Measurements from ENCODE around the gene DDAH1.
"Not testable (repeated sequence)": the region's sequence is repeated elsewhere in the genome, so short reads cannot be mapped to it uniquely, and the experiment has no call there.

Gene DDAH1

DNA sequence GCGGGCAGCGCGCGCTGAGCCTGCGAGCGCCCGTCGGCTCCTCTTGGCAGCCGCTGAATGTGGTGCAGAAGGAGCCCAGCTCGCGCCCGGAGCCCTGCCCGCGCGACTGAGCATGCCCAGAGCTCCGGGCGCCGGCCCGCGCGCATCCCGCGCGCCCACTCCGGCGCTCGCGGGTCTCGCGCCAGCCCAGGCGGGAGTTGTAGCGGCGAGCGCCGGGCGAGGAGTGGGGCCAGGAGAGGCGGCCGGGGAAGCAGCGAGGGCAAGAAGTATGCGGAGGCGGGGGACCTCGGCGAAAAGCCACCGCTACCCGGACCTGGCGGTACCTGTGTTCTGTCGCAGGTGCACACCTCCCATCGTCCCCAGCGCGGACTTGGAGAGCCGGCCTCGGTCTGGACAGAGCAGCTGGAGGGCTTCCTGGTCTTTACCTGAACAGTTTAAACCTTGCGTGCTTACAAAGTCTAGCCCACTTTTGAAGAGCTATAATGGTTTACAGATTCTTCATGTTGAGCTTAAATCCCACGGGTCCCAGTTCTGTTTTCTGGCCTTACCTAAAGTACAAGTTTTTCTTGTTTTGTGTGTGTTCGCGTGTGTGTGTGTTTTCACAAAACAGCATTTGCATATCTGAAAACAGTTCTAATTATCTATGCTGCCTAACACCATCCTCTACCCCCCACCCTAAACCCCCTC, at the start of gene DDAH1:
TSS of gene DDAH1 (minus strand) at position 61 of the 687 bp plus-strand sequence. CDS start 114 bp downstream, outside the sequence.
- no peak for DNase-seq

DNA sequence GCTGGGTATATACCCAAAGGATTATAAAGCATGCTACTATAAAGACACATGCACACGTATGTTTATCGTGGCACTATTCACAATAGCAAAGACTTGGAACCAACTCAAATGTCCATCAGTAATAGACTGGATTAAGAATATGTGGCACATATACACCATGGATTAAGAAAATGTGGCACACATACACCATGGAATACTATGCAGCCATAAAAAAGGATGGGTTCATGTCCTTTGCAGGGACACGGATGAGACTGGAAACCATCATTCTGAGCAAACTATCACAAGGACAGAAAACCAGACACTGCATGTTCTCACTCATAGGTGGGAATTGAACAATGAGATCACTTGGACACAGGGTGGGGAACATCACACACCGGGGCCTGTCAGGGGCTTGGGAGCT, 49.0 kb upstream of the DDAH1 start:
- not testable (repeated sequence) for DNase-seq

DNA sequence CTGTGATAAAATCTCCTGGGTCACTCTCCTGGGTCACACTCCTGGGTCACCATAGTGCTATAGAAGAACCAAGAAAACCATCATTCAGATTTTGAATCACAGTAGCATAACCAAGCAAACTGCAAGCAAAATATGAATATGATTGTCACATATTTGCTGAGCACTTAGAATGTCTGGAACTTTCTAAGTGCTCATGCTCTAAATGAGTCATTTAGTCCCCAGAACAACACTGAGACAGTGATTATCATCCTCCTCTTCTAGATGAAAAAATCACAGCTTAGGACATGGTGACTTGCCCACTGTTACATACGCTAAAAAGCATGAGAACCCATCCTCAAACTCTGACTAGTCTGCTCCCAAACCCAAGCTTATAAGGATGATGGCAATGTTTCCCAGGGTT, 39.5 kb upstream of the DDAH1 start:
- DNase-seq = no peak

DNA sequence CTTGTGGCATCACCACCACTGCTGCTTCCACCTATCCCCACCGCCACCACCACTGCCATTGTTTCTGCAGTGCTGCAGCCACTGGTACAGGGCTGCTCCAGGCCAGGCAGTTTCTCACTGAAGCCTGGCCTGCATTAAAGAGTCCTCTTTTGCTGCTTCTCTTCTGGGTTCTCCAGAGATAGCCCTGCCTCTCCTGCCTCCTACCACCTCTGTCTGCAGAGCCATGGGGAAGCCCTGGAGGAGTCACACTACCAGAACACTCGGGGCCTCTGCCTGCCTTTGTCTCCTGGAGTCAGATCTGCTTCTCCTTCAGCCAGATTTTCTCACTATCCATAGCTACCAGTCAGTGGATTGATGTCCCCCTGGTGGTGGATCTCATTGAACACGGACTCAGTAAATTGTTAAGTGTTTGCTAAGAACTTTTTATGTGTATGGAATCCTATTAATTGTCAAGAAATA, 37.7 kb upstream of the DDAH1 start:
- no peak for DNase-seq

DNA sequence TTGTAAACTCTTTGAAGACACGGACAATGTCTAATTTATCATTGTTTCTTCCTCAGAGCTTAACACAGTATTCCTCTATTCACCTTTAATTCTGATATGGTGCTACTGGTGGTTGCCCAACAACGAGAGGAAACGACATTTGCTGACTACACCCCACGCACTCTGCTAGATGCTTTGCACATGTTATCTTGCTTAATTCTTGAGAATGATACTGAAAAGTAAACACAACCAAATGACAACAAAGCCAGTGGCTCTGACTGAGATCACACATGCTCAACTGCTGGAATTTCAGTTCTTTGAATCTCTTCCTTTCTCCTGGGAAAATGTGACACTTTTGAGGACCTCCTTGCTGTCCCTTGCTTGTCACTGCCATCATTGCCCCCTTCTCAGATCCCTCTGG, 37.2 kb upstream of the DDAH1 start:
- DNase-seq = no peak

DNA sequence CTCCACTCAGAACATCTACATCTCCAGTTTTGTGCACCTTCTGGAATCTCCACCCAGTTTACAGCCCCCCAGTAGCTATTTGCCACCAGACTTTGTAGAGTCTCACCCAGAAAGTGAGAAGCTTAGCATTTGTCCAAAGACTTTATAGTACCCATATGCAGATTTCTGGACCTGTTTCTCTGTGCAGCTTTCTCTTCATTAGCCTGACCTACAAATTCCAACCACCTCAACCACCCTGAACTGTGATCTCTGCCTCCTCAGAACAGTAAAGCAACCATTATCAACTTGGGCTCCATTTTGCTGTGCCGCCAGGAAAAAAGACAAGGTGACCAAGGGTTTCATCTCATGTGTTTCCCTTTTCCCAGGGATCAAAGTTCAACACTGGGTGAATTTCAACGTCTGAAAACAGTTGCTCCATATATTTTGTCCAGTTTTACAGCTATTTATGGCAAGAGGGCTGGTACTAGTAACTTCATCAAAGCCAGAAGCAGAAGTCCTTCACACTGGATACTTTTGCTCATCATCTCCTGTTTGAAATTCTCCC, 36.5 kb upstream of the DDAH1 start:
- no peak for DNase-seq

DNA sequence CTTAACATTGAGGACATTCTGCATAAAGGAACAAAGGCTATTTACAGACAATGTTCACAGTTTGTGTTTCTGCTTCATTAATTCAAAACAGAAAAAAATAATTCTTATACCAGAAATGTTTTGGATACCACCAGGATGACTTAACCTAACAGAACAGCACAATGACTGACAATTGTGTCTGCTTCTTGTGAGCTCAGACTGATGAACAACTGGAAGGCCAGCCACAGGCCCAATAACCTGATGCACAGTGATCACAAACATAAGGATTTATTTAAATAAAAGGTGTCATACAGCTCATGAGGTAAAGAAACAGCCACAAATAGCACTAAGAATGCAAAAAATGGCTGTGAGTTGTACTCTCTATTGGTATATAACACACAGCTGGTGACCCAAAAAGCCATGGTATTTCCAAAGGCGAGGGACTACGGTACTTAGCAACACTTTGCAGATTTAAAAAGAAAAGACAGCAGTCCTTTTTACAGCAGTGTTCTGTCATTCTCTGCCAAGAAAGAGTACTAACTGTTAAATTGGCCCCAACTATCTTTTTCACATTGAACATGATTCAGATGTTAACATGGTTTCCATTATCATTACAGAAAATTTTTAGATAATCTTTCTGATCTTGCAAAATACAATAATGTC, 32.1 kb upstream of the DDAH1 start:
- DNase-seq = no peak

DNA sequence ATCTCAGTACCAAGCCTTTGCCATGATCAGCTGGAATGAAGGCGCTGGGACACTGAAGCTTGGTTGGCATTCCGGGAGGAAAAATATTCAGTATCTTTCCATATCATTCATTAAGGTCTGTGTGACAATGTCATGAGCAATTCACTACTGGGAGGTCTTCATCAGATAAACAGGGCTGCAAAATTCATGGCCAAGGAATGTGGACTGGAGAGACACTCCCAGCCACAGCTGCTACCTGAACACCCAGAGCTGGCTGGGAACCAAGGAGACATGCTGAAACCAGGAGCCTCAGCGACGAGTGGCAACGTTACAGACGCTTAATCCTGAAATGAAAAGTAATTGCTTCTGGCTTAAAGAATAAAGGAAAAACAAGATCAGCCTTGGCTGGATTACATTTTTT, 30.6 kb upstream of the DDAH1 start:
- no peak for DNase-seq

DNA sequence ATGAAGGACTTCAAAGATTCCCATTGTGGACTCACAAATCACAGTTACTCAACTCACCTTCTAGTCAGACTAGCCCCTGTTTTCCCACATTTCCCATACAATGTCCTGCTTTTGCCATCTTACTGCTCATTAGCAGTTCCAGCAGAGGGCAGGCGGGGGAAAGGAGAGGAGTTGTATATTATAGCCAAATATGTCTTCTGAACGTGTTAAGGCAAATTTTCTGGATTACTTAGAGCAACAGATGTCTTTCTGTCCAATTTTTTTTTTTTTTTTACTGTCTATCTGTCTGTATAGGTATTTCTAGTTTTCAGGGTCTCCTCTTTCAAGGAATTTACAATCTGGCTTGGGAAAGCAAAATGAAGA, 29.9 kb upstream of the DDAH1 start:
- no peak for DNase-seq

DNA sequence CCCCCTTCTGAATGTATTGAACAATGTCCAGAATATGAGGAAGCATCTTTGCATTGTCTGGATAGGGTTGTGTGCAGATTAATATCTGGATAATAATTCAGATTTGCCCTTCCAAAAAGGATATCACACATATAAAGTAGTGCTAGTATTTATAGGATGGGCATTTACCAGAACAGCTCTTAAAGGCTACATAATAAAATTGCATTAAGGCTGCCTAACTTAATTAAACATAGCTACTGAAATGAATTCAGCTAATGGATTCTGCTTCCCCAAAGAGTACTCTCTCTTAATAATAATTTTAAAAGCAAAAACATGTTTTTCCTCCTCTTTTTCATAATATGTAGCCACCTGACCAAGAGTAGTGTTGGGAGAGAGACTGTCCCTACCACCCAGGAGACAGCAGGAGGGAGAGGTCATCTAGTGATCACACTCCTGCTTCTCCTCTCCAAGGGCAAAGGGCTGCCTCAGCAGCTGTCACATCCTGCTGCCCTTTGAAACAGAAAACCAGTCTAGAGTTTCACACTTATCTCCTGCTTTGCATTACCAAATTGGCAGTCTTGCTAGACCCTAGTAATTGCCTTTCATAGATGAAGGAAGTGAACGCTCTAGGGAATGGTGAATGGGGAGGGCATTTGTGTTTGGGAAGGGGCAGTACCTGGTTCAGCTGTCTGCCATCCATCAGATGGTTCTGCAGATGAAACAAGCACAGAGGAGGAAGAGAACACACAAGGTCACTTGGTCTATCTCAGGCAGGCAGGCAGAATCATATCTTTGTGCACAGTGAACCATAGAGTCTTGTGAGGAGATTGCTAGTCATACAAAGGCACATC, 29.3 kb upstream of the DDAH1 start:
- DNase-seq = no peak

DNA sequence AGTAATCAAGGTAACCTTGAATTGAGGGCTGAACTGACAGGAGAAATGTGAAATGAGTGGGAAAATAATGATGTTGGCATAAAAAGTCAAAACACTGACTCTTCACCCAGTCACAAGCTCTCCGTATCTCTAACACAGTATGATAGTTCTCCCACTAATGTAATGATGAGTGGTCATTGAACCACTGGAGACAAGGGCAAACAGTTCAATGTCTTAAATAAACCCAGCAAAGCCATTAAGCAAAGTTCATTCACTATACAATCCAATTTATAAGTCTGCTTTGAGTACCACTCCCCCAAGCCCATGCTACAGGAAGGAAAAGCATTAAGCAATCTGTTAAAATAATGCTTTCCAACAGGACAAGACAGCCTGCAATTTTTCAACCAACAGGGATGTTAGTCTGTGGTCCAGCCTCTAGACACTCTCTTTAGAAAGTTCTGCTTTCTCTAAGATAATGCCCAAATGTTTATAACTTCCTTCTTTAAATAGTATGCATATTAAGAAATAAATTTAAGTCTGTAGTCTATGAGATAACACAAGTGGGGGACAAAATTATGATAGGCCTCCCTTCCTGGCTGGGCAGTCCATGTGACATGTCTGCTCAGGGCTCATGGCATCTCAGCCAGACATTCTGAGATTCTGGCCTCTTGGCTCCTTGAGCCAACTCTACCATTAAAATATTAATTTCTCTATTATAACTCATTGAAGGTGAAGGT, 25.5 kb upstream of the DDAH1 start:
- DNase-seq = no peak

DNA sequence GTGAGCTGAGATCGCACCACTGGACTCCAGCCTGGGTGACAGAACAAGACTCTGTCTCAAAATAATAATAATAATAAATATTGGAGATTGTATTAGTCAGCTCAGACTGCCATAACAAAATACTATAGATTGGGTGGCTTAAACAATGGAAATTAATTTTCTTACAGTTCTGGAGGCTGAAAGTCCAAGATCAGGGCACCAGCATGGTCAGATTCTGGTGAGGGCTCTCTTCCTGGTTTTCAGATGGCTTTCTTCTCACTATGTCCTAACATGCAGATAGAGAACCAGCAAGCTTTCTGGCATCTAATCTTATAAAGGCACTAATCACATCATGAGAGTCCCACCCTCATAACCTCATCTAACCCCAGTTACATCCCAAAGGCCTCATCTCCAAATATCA, 23.2 kb upstream of the DDAH1 start:
- no peak for DNase-seq

DNA sequence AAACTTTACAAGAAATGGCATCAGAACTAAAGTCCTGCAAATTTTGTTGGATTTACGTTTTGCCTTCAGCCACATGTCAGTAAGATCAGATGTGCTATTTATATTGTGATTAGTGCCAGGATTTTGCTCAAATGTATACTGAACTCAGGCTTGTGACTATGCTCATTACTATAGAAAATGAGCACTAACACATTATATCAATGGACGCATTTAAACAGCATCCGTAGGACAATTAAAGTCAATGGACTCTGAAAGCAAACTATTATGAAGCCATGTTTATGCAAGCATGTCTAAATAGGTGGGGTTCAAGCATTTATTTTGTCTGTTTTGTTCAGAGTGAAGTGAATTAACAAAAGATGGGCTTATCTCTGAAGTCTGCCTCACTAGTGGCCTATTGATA, 20.6 kb upstream of the DDAH1 start:
- no peak for DNase-seq

DNA sequence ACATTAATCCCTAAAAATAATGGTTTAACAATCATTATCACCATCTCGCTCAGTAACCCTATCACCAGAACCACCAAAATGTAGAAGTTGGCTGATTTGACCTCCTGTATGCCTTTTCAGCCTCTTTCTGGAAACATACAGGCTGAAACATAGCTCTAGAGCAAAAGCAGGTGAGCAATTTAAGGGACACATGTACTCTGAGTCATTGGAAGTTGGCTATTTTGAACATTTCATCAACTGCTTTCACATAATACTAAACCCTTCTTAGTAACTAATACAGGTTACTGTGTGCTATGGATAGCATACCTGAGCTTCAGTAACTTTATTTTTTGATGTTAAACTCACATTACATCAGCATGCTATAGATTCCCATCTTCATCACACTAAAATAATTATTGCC, 19.8 kb upstream of the DDAH1 start:
- no peak for DNase-seq

DNA sequence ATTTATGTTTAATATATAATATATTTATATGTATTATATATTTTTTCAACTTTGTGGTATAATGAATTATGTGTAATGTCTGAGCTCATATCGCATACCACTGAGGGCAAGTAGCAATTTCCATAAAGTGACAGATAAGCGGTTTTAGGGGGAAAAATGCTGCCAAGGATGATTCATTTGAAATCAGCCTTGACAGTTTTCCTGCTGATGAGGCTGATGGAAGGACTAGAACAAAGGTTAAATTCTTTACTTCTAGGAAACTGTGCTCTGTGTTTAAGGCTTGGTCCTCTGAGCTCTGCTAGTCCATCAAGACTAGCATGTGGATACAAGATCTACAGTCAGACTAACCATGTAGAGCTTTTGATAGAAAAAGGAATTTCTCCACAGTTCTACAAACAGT, 19.3 kb upstream of the DDAH1 start:
- DNase-seq = no peak

DNA sequence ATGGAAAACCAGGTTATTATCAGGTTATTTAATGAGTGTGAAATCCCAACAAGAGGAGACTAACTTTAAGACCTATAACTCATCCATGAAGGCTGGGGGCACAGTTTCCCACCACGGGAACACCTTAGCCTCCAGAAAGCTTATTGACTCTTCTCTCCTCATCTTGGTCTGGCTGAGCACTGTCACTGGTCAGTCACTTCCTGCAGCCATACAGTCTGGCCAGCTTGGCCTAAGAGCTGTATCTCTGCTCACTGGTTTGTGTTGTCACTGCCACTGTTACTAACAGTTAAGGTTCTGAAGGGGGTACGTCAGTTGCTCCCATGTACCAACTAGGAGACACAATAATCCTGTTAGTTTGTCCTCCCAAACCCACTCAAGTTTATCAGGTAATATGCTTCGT, 16.7 kb upstream of the DDAH1 start:
- no peak for DNase-seq

DNA sequence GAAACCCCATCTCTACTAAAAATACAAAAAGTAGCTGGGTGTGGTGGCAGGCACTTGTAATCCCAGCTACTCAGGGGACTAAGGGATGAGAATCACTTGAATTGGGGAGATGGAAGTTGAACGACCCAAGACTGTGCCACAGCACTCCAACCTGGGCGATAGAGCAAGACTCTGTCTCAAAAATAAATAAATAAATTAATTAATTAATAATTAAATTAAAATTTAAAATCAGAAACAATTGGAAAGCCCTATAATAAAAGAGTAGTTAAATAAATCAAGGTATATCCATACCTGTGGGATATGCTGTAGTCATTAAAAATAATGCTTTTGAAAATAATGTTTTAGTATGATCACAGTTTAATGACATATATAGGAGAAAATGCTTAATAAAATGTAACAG, 15.6 kb upstream of the DDAH1 start:
- no peak for DNase-seq

DNA sequence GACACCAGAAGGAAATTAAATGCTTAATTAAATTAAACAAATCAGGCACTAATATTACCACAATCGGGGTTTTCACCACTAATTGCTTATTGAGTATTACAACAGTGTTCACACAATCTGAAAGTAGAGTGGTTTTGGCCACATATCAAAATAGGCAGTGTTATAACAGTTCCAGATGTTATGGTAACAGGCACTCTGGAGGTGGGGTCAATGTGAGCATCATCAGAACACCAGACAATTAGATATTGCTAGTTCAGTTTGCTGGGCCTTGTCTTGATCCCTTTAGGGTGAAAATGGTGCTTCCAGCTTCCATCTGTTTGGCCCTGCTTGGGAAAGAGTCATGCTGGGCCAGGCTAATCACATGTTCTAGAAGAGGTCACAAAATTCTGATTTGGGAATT, 14.5 kb upstream of the DDAH1 start:
- DNase-seq = no peak

DNA sequence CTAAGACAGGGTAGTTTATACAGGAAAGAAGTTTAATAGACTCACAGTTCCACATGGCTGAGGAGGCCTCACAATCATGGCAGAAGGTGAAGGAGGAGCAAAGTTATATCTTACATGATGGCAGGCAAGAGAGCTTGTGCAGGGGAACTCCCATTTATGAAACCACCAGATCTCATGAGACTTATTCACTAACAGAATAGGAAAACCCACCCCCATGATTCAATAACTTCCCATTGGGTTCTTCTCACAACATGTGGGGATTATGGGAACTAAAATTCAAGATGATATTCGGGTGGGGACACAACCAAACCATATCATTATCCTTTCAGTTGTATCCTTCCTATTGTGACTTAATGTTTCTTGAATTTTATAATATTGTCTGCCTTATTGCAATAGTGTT, 13.4 kb upstream of the DDAH1 start:
- no peak for DNase-seq

DNA sequence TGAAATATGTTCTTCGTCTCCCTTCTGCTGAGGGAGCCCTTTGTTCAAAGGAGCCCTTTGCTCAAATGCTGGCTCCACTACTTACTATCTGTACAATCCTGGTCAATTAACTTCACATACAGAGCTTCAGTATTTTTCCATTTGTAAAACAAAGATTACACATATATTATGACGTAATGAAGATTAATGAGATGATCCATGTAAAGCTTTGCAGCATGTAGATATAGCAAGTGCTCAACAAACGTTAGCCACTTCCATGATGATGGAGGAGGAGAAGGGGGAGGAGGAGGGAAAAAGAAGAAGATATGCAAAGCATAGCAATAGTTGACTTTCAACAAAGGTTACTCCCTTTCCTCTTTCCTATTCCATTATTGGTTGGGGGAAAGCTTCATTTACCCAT, 10.1 kb upstream of the DDAH1 start:
- DNase-seq = no peak

DNA sequence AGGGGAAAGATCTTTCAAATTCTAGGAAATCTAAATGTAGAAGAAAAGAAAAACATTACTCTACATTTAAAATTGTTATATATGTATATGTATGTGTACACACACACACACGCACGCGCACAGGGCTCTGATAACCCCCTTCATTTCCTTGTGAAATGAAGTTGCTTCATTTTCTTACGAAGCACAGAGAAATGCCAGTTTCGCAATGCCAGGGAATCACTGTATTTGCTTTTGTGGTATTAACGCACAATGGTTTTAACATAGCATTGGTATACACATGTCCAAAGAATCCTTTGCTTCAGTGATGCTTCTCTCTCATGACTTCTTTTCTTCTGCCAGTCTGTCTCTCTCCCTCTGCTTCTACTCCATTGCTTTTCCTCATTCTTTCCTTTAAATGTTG, 8.4 kb upstream of the DDAH1 start:
- DNase-seq = no peak

DNA sequence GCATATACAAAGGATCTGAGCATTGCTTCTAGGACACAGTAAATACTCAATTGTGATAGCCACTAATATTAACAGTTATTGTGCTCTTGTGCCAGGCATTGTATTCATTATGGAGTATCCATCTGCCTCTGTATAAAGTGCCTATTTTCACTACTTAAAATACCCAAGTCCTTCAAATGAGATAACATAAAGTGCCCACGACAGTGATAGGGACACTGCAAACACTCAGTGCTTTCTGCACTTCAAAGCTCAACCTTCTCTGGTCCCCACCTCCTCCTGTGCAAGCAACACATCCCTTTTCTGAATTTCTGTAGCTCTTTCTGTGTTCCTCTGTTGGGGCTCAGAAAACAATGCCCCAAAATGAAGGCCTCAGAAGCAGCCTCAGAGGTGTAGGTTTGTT, 6.6 kb upstream of the DDAH1 start:
- no peak for DNase-seq

DNA sequence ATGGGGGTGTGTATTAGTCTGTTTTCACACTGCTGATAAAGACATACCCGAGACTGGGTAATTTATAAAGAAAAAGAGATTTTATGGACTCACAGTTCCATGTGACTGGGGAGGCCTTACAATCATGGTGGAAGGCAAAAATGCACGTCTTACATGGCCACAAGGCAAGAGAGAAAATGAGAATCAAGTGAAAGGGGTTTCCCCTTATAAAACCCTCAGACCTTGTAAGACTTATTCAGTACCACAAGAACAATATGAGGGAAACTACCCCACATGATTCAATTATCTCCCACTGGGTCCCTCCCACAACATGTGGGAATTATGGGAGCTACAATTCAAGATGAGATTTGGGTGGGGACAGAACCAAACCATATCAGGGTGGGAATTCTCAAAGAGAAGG, 5.2 kb upstream of the DDAH1 start:
- DNase-seq = not testable (repeated sequence)

All from amniotic stem cell (primary cell).